HS-27A (cell line): ENCODE data around the gene SLC16A2.
"Not testable (repeated sequence)": the region's sequence is repeated elsewhere in the genome, so short reads cannot be mapped to it uniquely, and the experiment has no call there.

Experiments used
- DNase-seq: peaks from one replicate; pipeline ENCODE4 v3.0.0-alpha.2; 2012; ENCODE audit warnings: low read depth, missing footprints

The SLC16A2 gene

DNA sequence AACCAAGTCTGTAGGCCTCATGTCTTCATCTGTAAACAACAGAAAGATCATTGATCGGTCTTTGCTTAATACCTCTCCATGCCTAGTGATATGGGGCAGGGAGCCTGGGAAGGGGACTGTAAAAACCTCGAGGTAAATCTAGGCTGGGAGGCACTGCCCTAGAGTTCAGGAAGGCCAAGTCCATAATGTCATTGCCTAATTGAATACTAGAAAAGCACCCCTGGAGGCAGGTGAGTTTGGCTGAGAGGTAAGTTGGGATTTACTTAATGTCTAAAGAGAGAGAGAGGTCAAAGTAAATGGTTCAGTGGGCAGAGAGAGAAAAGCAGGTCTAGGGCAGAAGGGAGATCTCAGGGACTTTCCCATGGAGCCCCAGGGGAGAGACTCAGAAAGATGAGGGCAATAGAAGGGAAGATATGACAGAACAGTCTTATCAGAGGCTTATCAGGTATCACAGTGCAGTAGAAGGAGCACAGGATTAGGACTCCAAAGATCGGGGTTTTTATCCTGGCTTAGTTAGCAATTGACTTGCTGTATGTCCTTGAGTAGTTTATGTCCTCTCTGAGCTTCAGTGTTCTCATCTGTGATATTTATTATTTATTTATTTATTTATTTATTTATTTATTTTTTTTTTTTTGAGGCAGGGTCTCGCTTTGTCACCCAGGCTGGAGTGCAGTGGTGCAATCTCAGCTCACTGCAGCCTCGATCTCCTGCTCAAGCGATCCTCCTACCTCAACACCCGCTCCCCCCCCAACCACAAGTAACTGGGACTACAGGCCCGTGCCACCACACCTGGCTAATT is 85.2 kb downstream of the SLC16A2 start:
- DNase-seq, result no peak

DNA sequence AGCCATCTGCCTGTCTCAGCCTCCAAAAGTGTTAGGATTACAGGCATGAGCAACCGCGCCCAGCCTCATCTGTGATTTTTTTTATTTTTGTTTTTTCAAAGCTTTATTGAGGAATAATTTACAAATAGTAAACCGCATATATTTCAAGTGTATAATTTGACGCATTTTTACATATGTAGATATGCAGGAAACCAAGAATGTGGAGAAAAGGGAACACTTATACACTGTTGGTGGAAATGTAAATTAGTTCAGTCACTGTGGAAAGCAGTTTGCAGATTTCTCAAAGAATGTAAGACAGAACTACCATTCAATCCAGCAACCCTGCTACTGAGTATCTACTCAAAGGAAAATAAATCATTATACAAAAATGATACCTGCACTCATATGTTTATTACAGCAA is 85.9 kb downstream of the SLC16A2 start:
- DNase-seq, result no peak

DNA sequence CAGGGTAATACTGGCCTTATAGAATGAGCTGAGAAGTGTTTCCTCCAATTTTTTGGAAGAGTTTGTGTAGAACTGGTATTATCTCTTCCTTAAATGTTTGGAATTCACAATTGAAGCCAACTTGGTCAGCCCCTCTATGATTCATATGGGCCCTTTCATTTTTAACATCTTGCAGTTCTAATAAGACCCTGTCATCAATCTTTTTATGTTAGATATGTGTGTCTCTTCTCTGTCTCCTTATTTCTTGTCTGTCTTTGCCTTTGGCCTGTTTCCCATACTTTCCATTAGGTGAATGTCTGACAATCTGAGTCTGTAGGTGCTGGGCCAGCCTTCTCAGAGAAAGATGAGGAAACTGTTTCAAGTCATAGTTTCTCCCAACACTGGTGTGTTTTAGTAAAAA is 88.7 kb downstream of the SLC16A2 start:
- DNase-seq, result no peak

DNA sequence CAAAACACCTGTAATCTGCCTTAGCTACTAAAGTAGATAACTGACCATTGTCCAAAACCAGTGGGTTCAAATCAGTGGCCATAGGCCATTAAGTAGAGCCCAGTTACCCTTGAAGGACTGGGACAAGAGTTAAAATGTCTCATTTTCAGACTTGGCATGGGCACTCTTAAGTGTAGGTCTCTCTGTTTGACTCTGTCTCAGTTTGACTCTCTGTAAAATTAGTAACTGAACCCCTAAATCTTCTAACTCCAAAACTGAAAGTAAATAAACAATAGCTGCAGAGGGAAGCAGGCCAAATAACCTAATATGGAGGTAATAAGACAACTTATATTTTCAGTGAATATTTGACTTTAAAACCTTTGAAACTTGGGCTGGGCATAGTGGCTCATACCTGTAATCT is 89.1 kb downstream of the SLC16A2 start:
- no peak for DNase-seq

DNA sequence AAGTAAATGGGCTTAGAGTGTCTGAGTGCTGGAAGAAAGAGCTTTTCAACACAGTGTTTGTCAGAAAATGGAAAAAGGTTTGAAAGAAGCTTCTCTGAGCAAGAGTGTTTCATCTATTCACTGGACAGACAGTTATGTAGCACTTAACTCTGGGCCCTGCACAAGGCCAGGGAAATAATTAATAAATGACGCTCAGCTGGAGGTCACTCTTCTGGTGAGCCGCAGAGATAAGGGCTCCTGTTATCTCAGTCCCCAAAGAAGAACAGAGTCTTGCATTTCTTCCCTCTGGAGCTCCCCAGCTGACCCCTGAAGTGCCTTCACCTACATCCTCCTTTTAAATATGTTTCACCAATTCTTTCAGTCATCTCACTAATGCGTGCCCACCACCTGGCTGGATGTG is 90.4 kb downstream of the SLC16A2 start:
- DNase-seq, result no peak

DNA sequence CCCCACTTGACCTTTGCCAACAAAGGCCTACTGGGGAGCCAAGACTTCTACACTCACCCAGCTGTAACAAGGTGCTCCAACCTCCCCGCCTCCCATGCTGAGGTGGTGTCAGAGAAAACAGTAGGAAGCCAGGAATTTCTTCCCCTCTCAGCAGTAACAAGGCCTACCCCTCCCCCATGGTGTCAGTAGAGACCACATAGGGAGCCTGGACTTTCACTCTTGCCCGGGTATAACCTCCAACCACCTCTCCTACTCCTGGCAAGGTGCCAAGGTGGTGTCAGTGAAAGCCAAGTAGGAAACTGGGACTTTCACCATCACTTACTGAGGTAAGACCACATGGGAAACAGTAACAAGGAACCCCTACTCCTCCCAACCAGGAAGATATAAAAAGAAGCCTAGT is 93.1 kb downstream of the SLC16A2 start:
- DNase-seq, result no peak

DNA sequence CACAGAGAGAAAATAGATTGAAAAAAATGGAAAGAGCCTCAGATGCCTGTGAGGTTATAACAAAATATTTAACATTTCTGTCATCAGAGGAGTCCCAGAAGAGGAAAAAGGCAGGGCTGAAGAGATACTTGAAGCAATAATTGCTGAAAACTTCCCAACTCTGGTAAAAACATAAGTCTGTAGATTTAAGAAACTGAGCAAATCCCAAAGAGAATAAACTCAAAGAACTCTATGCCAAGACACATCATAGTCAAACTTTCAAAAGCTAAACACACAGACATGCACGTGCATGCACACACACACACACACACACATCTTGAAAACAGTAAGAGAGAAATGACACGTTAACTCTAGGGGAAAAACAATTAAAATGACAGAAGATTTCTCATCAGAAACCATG is 94.1 kb downstream of the SLC16A2 start:
- no peak for DNase-seq

DNA sequence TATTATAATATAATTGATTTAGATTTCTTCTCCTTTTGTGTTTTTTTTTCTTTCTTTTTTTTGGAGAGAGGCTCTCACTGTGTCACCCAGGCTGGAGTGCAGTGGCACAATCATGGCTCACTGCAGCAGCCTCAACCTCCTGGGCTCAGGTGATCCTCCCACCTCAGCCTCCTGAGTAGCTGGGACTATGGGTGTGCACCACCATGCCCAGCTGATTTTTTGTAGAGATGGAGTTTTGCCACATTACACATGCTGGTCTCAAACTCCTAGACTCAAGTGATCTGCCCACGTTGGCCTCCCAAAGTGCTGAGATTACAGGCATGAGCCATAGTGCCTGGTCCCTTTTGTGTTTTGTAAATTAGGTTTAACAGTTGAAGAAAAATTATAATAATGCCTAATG is 94.7 kb downstream of the SLC16A2 start:
- not testable (repeated sequence) for DNase-seq

DNA sequence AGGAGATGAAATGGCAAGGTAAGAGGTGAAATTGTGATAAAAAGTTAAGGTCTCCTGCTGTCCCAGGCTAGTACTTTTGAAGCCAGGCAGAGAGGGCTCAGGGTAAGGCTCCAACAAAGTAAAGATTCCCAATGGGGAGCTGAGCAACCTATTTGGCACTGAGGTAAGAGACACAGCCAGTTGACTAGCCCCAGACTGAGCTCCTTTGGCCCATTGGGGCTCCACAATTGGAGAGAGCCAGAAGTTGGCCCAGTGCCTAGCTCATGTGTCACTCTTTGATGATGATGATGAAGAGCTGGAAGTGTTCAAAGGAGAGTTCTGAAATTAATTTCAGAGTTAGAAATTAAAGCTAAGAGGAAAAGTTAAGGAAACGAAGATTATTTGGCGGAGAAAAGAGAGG is 98.6 kb downstream of the SLC16A2 start:
- no peak for DNase-seq

DNA sequence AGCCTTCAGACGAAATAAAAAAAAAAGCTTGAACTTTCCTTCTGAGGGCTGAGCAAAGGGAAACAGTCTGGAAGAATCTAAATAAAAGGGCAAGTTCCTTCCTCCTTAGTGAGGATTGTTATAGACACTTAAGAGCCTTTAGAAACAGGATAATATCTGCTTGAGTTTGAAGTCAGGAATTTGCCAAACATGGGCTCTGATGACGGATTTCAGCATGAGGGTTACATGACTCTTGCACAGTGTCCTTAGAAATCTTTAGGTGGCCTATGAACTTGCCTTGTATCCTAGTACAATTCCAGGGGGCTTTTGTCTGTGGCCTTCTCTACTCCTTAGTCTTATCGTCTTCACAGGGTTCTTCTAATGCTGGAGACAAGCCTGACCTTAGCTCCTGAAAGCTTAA is 99.0 kb downstream of the SLC16A2 start:
- DNase-seq, result no peak

DNA sequence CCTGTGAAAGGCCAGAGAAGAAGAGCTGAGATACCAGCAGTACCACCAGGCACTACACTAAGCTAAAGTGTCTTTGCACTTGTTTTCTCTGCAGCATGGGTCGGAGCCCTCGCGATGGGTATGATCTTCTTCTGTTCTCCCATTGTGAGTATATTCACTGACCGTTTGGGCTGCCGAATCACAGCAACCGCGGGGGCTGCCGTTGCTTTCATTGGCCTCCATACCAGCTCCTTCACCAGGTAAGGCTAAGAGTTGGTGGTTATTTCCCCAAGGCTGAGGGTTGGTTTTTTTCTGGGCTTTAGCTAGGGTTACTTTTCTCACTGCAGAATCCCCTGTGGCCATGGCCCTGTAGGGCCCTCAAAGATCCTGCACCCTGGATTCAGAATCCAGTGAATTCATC is 99.6 kb downstream of the SLC16A2 start:
- DNase-seq, result no peak

DNA sequence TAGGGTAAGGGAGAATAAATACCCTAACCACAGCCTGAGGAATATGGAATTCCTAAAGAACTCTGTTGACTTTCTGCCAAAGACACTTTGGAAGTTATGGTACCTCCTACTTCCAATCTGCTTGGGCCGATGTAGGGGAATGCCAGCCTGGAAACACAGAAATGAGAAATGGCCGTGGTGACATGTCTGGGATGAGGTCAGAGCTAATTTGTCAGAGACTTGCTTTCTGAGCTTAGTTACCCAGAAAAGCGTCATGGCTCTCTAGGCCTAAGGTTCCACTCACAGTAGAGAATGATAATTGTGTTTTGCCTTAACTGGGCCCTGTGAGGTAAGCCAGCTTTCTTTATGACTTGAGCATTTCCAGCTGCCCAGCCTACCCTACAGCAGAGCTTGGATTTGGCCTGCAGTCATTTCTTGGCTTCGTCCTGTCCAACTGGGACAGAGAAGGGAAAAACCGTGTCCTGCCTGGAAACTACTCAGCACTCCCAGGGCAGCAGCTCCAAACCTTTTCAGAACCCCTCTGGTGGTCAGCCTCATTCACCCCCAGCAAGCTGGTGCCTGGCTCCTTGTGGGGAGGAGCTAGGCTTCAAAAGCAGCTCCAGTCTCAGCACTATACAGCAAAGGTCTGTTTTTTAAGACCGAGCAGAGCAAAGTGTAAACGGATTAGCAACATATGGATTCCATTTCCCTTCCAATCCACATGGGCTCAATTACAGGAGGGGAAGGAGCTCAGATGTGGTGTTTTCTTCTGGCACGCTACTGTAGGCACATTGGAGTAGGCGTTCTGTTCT is 100.9 kb downstream of the SLC16A2 start:
- DNase-seq, result no peak

DNA sequence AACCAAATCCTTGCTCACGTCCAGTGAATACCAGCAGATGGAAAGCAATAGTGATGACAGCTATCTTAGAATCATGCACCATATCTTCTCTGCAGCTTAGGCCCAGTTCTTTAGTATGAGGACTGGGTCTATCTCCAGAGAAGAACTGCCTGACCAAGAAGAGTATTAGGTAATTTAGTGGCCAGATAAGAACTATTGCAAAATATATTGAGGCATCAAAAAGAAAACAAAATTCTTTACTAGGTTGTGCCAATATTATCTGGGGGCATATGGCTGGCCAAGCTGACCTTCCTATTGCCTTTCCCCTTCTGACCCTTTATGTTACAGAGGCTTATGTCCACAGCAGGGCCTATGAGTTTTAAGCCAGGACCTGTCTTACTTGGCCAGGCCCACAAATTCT is 101.9 kb downstream of the SLC16A2 start:
- DNase-seq, result no peak

DNA sequence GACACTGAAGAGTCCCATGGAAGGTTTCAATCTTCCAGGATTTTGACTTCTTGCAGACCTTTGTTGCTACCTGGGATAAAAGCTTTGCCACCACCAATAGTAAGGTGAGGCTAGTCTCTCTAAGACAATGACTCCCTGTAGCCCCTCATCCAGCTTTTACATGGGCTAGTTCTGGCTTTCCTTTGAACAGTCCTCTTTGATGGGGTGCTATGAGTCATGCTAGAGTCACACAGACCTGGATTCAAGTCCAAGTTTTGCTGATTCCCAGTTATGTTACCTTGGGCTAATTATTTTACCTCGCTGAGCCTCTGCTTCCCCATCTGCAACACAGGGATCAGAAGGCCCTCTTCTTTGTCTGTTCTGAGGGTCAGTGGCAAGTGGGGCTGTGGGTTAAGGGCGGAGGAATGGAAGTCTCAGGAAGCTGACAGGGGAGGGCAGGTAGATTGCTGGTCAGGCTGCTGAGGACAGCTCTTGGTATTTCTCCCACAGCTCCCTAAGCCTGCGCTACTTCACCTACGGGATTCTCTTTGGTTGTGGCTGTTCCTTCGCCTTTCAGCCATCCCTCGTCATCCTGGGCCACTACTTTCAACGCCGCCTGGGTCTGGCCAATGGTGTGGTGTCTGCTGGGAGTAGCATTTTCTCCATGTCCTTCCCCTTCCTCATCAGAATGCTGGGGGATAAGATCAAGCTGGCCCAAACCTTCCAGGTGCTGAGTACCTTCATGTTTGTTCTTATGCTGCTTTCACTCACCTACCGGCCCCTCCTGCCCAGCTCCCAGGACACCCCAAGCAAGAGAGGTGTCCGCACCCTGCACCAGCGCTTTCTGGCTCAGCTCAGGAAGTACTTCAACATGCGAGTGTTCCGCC is 102.8 kb downstream of the SLC16A2 start:
- no peak for DNase-seq

DNA sequence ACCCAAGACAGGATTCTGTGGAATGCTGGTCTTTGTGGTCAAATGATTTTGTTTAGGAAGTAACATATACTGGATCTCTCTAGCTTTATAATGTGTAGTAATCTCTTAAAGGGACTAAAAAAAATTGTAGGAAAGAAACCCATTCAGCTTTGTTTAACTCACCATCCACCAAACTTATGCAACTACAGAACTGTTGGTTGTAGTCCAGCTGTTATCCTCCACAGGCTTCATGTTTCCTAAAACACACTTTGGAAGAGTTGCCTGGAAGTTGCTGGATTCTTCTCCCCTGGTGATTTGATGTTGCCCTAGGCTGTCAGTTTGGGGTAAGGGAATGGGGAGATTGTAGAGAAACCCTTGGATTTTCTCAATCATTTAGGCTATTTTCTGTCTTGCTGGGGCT is 103.8 kb downstream of the SLC16A2 start:
- no peak for DNase-seq

DNA sequence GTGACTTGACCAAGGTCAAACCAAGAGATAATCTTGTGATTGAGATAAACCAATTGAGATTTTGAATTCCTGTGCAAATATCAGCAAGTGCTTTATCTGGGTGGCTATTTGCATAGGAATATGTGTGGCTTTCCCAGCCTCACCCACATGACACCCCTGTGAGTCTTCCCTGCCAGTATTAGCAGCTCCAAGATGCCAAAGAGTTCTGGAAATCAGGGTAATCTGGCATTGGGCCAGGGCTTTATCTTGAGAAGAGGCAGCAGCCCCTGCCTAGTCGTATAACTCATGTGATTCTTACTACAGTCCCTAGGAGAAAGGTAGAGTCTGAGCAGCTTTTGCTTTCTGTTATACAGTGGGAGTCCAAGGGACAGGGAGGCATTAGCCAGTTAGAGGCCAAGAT is 105.5 kb downstream of the SLC16A2 start:
- no peak for DNase-seq

DNA sequence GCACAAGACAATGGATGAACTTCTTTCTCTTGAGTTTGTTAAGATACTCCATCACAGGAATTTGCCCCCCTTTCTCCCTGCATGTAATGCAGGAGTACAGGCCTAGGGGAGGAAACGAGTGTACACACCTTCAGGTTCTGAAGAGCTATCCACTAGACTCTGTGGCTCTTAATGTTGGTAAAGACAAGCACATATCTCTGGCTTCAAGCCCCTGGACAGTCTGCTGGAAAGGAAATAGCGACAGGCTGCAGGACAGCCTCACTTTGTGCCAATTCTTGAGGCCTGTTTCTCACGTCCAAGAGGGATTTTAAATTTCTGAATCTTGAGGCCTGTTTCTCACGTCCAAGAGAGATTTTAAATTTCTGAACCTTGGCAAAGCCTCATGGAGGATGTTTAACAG is 106.1 kb downstream of the SLC16A2 start:
- no peak for DNase-seq

DNA sequence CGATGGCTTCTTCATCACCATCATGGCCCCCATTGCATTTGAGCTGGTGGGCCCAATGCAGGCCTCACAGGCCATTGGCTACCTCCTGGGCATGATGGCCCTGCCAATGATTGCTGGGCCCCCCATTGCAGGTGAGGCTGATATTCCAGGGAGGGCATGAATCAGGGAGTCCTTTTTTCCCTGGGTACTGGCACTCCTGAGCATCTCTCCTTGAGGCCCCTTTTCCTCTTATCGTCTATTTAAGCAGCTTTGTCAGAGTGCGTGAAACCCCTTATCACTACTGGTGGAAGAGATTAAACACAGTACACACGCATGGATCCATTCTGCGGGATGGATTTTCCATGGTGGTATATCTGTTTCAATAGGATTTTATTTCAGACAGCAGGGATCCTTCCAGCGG is 108.0 kb downstream of the SLC16A2 start:
- no peak for DNase-seq

DNA sequence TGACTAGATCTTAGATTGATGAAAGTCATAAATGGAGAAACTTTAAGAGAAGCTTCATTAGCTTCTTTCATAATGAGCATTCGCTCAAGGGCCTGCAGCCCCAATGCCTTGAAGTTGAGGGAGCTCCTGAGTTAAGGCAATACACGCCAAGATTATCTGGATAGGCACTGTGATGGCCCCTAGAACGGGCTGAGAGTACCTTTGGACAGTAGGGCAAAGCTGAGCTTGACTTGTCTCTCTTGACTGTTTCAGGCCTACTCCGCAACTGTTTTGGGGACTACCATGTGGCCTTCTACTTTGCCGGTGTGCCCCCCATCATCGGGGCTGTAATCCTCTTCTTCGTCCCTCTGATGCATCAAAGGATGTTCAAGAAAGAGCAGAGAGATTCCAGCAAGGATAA is 109.8 kb downstream of the SLC16A2 start:
- no peak for DNase-seq

DNA sequence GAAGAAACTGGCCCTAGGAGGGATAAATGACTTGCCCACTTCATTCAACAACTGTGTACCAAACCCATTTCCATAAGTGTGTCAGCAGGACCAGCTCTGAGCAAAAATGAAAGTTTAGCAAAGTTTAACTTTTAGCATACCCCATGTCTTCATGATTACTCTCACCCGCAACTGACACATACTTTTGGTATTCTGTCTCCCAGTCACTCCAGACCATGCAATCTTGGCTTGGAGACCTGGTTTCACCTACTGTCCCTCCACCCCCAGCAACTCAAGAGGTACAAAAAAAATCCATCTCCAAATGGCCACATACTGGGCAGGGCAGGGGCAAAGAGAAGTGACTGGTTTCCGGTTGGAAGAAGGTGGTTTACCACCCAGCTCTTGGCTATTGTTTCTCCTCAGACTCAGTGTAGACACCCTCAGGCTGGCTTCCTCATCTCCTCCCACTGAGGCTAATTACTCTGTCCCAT is 113.3 kb downstream of the SLC16A2 start:
- peak; percentile 20 for DNase-seq

DNA sequence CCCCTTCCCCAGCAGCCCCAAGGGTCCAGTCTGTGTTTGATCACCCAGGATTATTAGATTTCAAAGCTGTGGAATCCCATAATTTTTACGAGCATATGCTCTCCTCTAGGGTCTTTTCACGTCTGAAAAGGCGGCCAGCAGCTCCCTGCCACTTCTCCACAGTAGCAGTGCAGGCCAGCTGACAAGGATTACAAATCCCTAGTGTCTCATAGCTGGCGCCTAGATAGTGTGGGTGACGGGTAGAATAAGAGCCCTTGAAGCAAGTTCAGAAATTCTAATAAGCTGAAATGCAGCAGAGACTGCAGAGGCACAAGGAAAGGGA is 113.8 kb downstream of the SLC16A2 start:
- DNase-seq, result no peak

DNA sequence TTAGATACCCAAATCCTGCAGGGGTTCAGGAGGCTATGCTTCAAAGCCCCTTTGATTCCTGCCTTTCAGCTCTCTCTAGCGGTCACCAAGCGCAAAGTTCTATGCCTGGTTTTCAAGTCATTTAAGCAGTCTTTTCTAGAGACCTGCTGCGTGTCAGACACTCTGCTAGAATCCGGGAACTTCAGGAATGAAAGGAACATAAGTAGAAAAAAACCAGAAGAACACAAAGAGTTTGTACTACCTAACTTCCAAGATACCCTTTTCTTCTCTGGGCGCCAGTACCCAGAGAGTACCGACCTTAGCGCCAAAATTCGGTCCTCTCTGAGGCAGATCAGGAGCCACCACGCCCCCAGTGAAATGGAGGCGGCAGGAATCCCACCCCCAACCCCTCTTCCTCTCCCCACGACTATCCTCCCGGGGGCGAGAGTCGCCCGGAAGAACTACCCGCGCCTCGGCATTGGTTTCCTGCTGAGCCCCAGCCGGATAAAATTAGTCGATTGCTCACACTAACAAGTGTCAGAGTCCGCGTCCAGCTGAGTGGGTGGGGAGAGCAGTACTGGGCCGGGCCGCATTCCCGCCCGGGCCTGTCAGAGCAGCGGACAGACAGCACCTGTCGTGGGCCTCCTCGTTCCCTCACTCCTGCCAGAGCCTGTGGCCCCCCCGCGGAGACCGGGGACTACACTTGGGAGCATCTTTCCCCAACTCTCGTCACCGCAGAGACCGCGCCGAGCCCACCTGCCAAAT is 114.3 kb downstream of the SLC16A2 start:
- peak; percentile 24 for DNase-seq
